Measurements from ENCODE around the gene AJM1.

- TF ChIP-seq CTCF (IDR thresholded peaks at IDR 0.05; ENCODE audit: insufficient read depth, low read length) = no peak
- TF ChIP-seq REST (IDR thresholded peaks at IDR 0.05; ENCODE audit: insufficient replicate concordance, low read depth) = no peak
- TF ChIP-seq GABPA (IDR thresholded peaks at IDR 0.05; ENCODE audit: low read depth) = no peak
- no peak for TF ChIP-seq POLR2AphosphoS5 (IDR thresholded peaks at IDR 0.05; ENCODE audit: low read depth)
- TF ChIP-seq SPI1 (IDR thresholded peaks at IDR 0.05; ENCODE audit: borderline replicate concordance, low read depth) = no peak
Observed at GRCh38 chr9:136831002-136831719, 11.1 kb upstream of the AJM1 start.
